PFSK-1 (cell line): ENCODE measurements around the gene NEBL.

ENCODE experiments used
- FOXP2 ChIP-seq: optimal IDR thresholded peaks from 2 replicates; pipeline ENCODE3; 2011; ENCODE audit warnings: borderline replicate concordance, control low read depth, inconsistent platforms; ENCODE audit not compliant: insufficient read depth; ENCODE audit errors: extremely low read length, extremely low read depth
- POLR2AphosphoS5 ChIP-seq: IDR thresholded peaks from 2 replicates; pipeline ENCODE4 v1.6.1; 2012; ENCODE audit warnings: low read depth, mild to moderate bottlenecking, control low read depth, low read length, moderate library complexity
- REST ChIP-seq, 2 experiments: IDR thresholded peaks; 2 replicates each; pipeline versions ENCODE4 v1.6.1 to v1.8.0; 2011 to 2012; ENCODE audit warnings: low read depth in 2 of 2, low read length in 2 of 2, control low read depth in 1 of 2, inconsistent platforms in 1 of 2, mild to moderate bottlenecking in 1 of 2, moderate library complexity in 1 of 2; ENCODE audit not compliant: insufficient read depth in 1 of 2
- SIN3A ChIP-seq: IDR thresholded peaks from 2 replicates; pipeline ENCODE4 v1.6.1; 2012; ENCODE audit warnings: mild to moderate bottlenecking, low read length, moderate library complexity, borderline replicate concordance; ENCODE audit not compliant: insufficient read depth
- TAF1 ChIP-seq: IDR thresholded peaks from 2 replicates; pipeline ENCODE4 v1.6.1; 2012; ENCODE audit warnings: low read length, control low read depth, borderline replicate concordance; ENCODE audit not compliant: insufficient read depth

Gene NEBL

DNA sequence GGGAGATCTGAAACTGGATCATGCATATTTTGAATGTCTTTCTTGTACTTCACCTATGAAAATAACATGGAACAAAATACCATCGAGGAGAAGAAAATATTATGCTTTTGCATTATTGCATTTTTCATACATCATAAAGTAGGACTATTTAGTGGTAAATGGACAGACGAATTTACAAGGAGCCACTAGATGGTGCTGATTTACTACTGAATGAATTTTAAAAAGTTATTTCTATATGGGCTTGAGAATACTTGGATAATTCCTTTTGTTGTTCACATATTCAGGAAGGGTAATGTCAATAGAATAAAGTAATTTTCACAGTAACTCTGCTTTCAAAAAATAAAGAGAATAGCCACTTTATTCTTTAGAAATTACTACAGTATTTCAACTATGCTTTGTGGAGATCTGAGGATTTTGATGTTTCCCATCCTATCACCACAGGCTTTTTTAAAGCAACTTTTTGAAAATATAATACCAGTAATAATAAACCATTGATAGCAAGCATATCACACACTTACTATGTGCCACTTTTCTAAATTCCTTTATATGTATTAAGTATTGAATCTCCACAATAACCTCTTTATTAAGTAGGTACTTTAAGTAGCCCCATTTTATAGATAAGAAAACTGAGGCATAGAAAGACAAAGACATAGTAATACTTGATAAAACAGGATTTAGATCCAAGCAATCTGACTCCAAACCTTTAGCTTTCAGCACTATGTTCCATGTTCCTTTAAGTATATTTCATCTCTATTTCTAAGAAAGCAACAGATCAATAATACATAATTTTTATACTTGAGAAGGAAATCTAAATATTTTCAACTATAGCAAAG, 38.6 kb downstream of the NEBL start:
- TF ChIP-seq TAF1: no peak
- TF ChIP-seq SIN3A: no peak
- no peak for TF ChIP-seq FOXP2
- TF ChIP-seq REST (IDR thresholded peaks at IDR 0.05; ENCODE audit: insufficient read depth in 1 of 2, low read depth in 2 of 2, low read length in 2 of 2): no peak
- no peak for TF ChIP-seq POLR2AphosphoS5

GRCh38 chr10:20856484-20856883, 40.6 kb downstream of the NEBL start:
- TF ChIP-seq SIN3A: no peak
- TF ChIP-seq TAF1: no peak
- TF ChIP-seq REST (IDR thresholded peaks at IDR 0.05; ENCODE audit: insufficient read depth in 1 of 2, low read depth in 2 of 2, low read length in 2 of 2): no peak
- TF ChIP-seq POLR2AphosphoS5: no peak
- TF ChIP-seq FOXP2: no peak

DNA sequence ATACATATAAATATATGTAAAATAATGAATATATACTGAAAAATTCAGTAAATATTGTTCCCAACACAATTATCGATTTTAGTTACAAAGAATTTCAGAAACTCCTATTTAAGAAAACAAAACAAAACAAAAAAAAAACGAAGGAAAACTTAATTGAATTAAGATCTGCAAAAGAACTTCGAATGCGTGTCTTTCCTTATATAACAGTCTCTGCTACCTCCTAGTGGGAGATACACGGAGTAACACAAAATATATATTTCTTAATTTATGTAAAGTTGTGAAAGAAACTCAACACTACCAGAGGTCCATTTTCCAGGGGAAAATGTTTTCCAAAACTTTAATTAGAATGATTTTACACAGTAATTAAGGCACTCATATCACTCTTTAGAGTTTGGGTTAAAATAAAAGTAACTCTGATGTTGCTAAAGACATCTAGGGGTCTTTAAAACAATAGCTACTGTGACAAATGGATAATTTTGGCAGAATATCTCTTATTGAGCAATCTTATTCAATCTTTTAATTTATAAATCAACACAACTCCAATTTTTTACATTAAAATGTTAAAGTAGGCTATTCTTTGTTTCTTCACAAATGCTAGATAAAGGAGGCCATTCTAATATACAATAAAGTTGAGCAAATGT, 41.6 kb downstream of the NEBL start:
- TF ChIP-seq TAF1: no peak
- no peak for TF ChIP-seq SIN3A
- TF ChIP-seq FOXP2: no peak
- no peak for TF ChIP-seq POLR2AphosphoS5

- TF ChIP-seq FOXP2 (no peak), SIN3A (no peak), TAF1 (no peak), REST (IDR thresholded peaks at IDR 0.05; ENCODE audit: insufficient read depth in 1 of 2, low read depth in 2 of 2, low read length in 2 of 2) (no peak)
Observed at GRCh38 chr10:20853276-20853675, 43.8 kb downstream of the NEBL start.

DNA sequence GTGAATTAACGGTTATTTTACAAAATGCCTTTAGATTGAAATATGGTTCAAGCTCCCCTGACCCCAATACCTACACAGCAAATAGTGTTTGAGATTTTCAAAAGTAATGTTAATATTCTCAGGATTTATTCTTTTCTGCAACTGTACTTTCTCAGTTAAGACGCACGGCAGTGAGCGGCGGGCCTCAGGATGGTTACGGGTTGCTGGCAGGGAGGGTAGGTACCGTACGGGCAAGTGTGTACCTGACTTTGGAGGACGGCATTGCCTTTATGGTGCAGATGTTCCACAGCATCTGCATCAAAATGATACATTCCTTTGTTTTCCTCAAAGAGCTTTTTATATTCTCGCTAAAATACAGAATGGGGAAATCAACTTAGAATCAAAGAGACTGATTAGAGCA, 44.8 kb downstream of the NEBL start:
- TF ChIP-seq POLR2AphosphoS5: no peak
- no peak for TF ChIP-seq SIN3A
- no peak for TF ChIP-seq FOXP2
- TF ChIP-seq REST (IDR thresholded peaks at IDR 0.05; ENCODE audit: insufficient read depth in 1 of 2, low read depth in 2 of 2, low read length in 2 of 2): no peak
- no peak for TF ChIP-seq TAF1
